Measurements from ENCODE around the gene LRP4.

LRP4 gene

DNA sequence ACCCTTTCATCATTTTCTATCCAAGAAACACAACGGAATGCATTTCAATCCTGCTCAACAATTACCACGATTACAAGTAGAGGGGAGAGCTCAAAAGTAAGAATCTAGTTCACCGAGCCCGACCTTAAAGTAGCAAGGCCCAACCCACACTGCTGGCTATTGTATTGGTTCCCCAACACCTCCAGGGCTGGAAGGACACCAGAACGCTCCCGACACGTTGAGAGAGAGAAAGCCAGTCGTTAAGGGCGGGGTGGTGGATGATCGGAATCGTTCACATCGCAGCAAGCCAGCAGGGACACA, 73.0 kb downstream of the LRP4 start:
- no peak for DNase-seq

- no peak for DNase-seq
Measured at GRCh38 chr11:46840116-46840515, 78.2 kb downstream of the LRP4 start.

GRCh38 chr11:46838501-46838900, 79.8 kb downstream of the LRP4 start:
- DNase-seq: no peak

DNA sequence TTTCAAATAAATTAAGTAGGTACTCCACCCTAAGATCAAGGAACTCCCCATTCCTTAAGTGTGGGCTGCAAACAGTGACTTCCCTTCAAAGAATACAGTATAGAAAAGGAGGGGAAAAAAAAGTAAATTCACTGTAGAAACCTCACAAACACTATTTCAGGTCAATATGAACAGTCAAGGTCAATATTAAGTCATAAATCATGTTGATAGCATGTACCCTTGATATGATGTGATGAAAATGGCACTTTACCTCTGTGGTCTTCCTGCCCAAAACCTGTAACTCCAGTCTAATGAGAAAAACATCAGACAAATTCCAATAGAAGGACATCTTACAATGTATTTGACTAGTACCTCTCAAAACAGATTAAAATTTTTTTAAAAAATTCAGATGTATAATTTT, 80.5 kb downstream of the LRP4 start:
- no peak for DNase-seq

DNA sequence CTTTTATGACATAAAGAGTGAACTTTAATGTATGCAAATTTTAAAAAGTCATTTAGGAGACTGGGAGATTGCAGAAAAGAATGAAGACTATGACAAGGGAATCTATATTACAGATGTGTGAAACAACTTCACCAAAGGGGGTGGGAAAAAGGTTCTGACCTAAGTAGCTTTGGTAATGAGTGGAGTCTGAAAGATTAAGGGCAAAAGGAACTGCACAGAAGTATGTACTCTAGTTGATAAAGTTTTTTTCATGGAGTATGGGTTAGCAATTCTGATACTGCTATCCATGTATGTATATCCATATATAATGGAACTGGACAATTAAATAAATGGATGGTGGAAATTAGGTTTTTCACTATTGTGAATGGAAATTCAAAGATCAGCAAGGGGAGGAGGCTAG, 81.5 kb downstream of the LRP4 start:
- no peak for DNase-seq

DNA sequence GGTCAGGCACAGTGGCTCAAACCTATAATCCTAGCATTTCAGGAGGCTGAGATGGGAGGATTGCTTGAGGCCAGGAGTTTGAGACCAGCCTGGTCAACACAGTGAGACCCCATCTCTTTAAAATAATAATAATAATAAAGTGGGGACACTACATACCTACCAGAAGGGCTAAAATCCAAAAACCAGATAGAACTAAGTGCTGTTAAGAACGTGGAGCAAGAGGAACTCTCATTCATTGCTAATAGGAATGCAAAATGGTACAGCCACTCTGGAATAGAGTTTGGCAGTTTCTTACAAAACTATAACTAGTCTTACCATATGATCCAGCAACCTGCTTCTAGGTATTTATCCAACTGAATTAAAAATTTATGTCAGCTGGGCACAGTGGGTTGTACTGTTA, 81.9 kb downstream of the LRP4 start:
- DNase-seq: no peak

GRCh38 chr11:46835897-46836296, 82.5 kb downstream of the LRP4 start:
- no peak for DNase-seq

DNA sequence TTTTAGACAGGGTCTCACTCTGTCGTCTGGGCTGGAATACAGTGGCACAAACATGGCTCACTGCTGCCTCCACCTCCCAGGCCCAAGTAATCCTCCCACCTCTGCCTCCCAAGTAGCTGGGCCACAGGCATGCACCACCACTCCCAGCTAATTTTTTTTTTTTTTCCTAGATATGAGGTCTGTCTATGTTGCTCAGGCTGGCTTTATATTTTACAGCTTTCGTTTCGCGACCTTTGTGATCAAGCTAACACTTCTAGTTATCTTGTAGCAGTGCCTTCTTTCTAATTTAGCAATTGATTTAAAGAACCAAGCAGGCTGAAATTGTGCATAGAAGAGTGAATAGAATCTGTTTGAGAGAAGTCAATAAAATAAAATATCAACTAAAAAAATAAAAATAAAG, 83.5 kb downstream of the LRP4 start:
- DNase-seq: no peak

DNA sequence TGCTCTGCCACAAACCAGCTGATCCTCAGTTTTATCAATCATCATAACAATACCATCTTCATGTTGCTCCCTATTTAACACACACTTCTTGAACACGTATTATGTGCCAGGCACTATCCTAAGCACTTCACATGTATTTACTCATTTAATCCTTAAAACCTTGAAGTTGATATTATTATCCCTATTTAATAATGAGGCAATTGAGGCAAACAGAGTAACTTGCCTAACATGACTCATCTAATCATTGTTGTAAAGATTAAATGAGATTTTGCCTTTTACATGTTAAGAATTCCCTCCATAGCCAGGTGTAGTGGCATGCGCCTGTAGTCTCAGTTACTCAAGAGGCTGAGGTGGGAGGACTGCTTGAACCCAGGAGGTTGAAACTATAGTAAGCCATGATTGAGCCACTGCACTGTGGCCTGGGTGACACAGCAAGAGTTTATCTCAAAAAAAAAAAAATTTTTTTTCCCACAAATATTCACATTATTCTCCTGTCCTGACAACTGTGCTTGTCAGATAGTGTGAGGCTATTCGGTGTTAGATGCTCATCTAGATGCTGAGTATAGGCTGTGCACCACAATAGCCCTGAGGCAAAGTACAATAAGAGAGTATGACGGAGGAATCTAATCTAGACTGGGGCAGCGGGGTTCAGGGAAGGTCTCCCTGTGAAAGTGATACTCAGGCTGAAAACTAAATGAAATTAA, 85.7 kb downstream of the LRP4 start:
- DNase-seq: no peak

- no peak for DNase-seq
Measured at GRCh38 chr11:46827995-46828394, 90.4 kb downstream of the LRP4 start.

GRCh38 chr11:46826310-46827044, 91.9 kb downstream of the LRP4 start:
- DNase-seq: no peak

GRCh38 chr11:46808799-46809431, 109.4 kb downstream of the LRP4 start:
- DNase-seq: no peak
